GM12878 (cell line): ENCODE data around the gene FURIN.

ENCODE experiments used
- ESRRA ChIP-seq: IDR thresholded peaks from 2 replicates; pipeline ENCODE4 v1.6.1; 2012; ENCODE audit warnings: mild to moderate bottlenecking, low read length, improper control_type of control experiment
- KDM1A ChIP-seq: fragments of 200-600 bp; sonication (generic); IDR thresholded peaks from 2 replicates; pipeline ENCODE4 v1.6.1; 2016; ENCODE audit warnings: borderline replicate concordance
- NR2C2 ChIP-seq: IDR thresholded peaks from 2 replicates; pipeline ENCODE4 v1.6.1; 2011; ENCODE audit warnings: borderline replicate concordance, low read depth; ENCODE audit not compliant: control insufficient read depth, insufficient read length
- POLR2A ChIP-seq: IDR thresholded peaks from 2 replicates; pipeline ENCODE4 v1.6.1; 2011; ENCODE audit warnings: low read depth, mild to moderate bottlenecking, low read length
- SP1 ChIP-seq: IDR thresholded peaks from one replicate; pipeline ENCODE4 v1.6.1; 2011; ENCODE audit warnings: low read depth, low read length
- TBL1XR1 ChIP-seq: IDR thresholded peaks from 2 replicates; pipeline ENCODE4 v1.6.1; 2012; ENCODE audit warnings: low read depth, low read length, improper control_type of control experiment

DNA sequence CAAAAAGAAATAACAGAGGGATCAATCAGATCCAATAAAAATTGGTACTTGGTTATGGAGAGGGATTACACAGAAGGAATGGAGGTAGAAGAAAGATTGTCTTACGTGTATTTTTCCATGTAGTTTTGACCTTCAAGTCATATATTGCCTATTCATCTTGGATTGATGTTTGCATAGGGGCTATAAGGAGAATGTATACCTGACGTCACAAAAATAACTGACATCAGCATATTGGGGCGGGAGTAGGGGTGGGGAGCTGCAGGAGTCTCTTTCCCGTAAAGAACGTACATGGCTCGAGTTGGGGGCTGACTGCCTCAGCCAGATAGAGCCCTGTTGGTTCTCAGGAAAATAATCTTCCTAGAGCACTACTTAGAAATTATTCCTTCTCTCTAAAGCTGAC lies 5.9 kb upstream of the FURIN start:
- TF ChIP-seq POLR2A (no peak), KDM1A (no peak), TBL1XR1 (no peak), SP1 (no peak), ESRRA (no peak), NR2C2 (no peak)
